GM19351 (cell line): Measurements from ENCODE around the gene SPI1.
A peak's percentile ranks its signal among the peaks of the same experiment; 100 is the strongest.
"Not testable (repeated sequence)": the region's sequence is repeated elsewhere in the genome, so short reads cannot be mapped to it uniquely, and the experiment has no call there.

Experiments
- ATAC-seq: cut with Tn5 transposase; IDR thresholded peaks from one replicate; pipeline ENCODE4 v1.9.1; 2021; ENCODE audit warnings: mild to moderate bottlenecking, moderate library complexity; ENCODE audit not compliant: unreplicated experiment

SPI1 gene

DNA sequence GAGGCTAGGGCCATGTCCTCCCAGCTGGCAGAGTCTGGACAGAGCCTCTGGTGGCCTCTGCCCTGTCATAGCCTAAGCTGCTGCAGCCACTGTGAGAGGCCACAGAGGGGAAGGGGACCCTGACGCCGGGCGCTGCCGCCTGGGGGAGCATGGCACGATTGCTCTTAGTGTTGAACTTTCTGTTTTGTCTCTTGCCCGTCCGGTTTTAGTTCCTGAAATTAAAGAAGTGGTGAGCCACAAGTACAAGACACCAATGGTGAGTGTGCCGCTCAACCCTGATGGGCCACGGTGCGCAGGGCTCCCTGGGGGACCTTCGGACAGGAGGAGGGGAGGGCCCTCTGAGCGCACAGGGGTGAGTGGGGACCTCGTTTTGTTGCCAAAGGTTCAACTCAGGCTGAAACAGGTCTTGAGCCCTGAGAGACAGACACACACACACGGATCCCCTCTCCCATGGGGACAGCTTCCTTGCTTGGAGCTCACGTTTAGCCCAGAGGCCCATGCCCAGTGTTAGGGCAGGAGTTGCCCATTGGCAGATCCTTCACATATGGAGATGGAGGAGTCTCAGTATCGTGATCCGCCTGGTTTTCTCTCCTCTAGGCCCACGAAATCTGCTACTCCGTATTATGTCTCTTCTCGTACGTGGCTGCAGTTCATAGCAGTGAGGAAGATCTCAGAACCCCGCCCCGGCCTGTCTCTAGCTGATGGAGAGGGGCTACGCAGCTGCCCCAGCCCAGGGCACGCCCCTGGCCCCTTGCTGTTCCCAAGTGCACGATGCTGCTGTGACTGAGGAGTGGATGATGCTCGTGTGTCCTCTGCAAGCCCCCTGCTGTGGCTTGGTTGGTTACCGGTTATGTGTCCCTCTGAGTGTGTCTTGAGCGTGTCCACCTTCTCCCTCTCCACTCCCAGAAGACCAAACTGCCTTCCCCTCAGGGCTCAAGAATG is 49.6 kb downstream of the SPI1 start:
- ATAC-seq, result peak; percentile 77

DNA sequence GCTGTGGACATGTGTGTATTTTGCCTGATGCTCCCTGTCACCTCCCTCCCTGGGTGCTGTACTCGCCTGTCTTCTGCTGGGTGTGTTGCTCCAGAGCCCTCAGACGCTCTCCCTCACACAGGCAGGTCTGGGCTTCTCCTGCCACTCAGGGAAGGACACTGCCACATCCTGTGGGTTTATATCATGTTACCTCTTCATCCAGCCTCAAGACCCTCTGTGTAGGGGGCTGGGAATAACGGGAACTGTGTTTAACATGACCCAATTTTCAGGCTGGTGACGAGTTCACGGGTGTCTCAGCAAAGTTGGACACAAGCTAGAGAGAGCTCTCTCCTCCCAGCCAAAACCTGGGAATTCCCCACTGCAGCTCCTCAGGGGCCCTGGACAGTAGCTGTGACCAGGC is 50.4 kb downstream of the SPI1 start:
- no peak for ATAC-seq

DNA sequence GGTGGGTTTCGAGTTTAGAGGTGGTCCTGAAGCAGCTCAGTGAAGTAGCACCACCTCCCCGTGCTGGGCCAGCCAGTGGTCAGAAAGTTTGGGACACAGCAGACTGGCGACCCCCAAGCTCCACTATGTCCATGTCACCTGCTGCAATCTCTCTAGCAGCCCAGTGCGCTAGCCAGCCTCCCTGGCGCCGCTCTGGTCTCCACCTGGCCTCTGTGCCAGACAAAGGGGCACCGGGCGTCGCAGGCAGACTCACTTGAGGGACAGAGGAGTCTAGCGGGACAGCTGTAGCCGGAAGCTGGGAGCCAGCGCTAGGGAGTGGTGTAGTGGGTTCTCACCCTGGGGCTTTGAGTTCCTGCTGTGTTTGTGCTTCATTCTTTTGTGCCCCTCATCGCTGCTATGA is 51.3 kb downstream of the SPI1 start:
- no peak for ATAC-seq

DNA sequence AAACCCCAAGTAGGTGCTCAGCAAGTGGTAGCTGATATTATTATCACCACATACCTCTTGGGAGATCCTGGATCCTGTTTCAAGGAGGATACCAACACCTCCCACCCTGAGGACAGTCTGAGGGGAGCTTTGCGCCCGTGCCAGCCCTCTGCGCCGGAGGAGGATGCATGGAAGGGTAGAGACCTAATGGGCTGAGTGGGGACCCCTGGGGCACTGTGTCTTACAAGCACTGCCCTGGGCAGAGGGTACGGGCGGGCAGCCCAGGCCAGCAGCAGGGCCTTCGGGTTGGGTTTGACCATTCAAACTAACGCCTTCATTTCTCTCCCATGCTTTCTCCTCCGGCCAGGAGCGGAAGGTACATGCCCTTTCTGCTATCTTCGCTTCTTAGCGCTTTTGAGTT is 52.1 kb downstream of the SPI1 start:
- no peak for ATAC-seq

DNA sequence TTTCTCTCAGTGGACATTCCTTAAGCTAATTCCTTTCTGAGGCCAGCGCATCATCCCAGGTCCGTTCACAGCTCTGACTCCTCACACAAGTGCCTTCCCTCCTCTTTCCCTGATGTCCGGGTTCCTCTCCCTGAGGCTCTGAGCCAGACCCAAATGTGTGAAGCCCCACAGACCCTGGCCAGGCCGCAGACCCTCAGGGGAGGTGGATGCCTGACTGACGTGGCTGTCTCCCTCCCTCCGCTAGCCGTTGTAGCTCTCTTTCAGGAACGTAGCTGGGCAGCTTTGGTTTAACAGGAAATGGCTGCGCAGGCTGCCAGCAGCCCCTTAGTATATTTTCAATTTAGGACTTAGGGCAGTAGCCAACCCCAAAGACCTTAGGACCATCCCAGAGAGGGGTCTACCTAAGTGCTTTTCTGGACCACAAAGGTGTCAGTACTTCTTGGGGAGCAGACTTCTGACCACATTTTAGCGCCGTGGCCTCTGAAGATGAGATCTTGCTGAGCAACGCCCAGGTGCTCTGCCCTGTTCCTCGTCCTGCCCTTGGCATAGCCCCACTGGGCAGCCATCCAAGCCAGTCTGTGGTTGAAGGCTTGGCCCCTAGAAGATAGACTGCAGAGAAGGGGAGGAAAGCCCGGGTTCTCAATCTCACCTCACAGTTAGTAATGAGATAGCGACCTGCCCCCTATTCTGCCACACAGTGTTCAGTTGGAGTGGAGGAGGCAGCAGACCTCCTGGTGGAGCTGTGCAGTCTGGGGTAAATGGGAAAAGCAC is 52.9 kb downstream of the SPI1 start:
- ATAC-seq, result no peak

DNA sequence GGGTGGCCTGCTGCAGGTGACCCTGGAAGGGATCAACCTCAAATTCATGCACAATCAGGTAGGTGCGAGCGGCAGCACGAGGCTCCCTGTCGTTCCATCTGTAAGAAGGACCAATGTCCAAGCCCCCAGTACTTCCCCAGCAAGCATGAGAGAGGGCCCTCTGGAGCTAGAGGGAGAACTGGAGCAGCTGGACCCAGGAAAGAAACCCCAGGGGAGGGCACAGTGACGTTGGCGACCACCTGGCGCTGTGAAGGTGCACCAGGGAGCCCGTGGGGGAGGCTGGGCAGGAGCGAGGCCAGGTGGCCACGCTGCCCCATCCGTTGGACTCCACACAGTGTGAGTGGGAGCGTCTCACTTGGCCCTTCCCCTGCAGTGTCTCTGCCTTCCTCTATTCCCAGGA is 53.8 kb downstream of the SPI1 start:
- no peak for ATAC-seq

DNA sequence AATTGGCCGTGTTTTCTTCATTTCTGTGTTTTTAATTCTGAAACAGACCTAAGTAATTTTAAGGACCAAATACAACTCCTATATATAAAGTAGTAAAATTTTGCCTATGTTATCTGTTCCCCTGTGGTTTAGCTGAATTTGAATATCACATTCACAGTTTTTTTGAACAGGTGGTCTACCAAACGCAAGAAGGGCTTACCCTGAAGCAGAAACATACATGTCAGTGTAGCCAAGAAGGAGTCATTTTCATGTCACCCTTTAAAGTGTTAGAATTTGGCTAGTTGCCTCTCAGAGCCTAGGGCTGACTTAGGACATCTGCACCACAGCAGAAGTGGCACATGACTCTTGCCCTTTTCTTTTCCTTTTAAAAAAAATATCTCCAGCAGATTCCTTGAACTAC is 60.2 kb downstream of the SPI1 start:
- ATAC-seq, result no peak

DNA sequence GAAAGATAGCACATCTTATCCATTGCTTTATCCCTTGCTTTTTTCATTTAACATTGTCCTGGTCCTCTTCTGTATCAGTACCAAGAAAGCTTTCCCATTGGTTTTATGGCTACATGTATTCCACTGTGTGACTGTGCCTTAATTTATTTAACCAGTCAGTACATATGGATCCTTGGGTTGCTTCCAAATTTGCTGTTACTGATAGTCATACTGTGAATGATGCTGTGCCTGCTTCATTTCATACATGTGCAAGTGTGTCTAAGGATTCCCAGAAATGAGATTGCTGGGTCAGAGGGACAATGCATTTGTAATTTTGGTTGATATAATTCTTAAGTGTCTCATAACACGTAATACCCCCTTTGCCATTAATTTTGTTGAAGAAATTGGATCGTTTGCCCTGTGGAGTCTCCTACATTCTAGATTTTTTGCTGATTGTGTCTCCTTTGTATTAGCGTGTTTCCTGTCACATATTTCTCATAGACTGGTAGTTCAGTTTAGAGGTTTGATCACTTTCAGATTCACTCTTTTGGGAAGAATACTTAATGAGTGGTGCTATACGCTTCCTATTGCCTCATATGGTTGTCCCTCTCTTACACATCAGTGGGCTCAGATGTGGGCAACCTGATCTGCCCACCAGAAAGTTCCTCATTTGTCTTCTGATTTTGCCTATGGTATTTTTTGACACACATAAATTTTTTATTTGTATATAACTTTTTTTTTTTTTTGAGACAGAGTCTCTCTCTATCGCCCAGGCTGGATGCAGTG is 61.1 kb downstream of the SPI1 start:
- ATAC-seq, result peak; percentile 75

DNA sequence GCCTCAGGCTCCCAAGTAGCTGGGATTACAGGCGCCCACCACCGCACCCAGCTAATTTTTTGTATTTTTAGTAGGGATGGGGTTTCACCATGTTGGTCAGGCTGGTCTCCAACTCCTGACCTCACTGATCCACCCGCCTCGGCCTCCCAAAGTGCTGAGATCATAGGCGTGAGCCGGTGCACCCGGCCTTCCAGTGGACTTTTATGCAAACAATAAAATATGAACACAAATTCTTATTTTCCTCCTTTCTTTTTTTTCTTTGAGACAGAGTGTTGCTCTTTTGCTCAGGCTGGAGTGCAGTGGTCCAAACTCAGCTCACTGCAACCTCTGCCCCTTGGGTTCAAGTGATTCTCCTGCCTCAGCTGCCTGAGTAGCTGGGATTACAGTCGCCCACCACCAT is 61.8 kb downstream of the SPI1 start:
- ATAC-seq, result not testable (repeated sequence)

DNA sequence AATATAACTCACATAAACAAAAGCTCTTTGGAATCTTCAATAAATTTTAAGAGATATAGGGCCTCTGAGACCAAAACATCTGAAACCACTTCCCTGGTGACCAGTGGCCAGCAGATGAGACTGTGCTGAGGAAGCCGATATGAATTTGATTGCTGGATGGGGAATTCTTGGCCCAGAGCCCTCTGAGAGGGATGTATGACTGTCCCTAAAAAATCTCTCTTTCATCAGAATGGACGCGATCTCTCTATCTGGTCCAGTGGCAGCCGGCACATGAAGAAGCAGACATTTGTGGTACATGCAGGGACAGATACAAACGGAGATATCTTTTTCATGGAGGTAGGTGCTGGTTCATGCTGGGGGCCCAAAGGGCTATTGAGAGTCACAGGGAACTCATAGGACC is 63.4 kb downstream of the SPI1 start:
- no peak for ATAC-seq

DNA sequence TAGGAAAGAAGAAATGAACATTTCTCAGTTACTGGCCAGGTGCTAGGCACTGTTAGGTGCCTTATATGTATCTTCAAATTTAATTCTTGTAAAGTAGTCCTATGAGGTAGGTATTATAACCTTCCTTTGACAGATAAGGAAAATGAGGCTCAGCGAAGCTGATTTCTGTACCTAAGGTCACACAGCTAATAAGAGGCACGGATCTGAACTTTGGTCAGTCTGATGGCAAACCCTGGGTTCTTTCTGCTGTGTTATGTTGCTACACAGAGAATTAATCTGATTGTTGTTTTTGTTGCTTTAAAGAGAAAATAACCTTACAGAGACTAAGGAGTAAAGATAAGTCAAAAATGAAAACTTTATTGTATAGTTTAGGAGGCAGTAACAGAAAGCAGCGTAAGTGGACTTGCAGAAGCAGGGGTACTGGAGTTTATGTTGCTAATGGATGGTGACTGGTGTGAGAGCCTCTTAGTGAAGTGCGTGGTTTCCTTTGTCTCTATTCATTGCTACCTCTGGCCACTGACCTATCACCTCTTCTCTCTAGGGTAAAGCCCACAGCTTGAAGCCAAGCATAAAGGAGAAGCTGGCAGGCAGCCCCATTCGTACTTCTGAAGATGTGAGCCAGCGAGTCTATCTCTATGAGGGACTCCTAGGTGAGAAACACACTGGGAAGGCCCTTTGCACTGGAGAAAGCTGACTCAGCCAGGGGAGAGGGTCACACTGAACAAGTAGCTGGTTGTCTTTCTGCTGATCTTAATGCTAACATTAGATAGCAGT is 70.1 kb downstream of the SPI1 start:
- ATAC-seq, result no peak

DNA sequence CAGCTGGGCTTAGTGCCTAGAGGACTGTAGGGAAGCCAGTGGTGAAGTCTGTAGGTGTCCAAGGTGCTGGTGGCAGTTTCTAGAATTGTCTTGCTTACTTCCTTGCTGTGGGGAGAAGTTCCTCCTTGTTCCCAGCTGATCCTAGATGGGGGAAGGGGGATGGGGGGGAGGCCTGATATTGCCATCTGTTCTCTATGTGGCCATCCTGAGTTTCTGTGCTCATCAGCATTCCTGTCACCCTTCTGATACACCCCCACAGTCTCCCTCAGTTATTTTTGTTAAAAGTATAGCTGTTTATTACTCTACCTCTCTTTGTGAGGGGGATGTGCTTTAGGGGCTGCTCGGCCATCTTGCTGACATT is 71.9 kb downstream of the SPI1 start:
- ATAC-seq, result no peak

DNA sequence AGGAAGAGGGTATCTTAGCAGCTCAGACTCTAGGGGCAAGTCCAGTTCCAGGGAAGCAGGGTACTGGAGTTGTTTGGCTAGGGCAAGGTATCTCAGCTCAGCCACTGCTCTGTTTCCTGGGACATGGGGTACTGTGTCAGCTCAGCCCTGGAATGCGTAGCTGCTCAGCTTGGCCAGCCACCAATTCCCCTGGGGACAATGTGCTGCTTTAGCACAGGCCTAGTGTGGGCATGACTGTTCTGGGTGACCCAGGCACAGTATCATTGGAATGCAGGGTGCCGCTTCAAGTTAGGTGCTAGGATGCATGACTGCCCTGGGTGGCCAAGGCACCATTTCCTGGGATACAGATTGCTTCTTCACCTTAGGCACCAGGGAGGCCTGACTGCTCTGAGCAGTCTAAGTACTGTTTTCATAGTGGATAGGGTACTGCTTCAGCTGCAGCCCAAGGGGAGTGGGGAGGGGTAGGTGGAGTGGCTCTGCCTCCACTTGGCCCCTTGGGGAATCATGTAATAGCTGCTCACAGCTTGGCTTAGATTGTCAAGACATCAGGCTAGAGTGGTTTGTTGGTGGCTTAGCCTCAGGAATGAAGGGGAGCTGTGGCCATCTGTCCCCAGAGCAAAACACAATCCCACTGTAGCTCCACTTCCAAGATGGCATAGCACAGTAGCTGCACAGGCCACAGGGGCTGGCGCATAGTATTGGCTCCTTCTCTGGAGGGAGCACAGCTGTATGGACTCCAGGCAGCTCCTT is 72.4 kb downstream of the SPI1 start:
- ATAC-seq, result no peak
